Mesendoderm (in vitro differentiated cells): ENCODE results near the gene IL1RAPL2.

ENCODE experiments used
- DNase-seq: peaks from one replicate; pipeline ENCODE4 v3.0.0; 2013
- H2AK5ac ChIP-seq: 2 replicates; pipeline ENCODE4 v1.6.1; 2013; ENCODE audit warnings: low read length, inconsistent platforms
- H2BK120ac ChIP-seq: 2 replicates; pipeline ENCODE4 v1.6.1; 2013; ENCODE audit warnings: low read depth, mild to moderate bottlenecking, low read length, moderate library complexity, mixed read lengths
- H2BK15ac ChIP-seq: replicated peaks from 2 replicates; pipeline ENCODE4 v1.6.1; 2013; ENCODE audit warnings: low read depth, mild to moderate bottlenecking, moderate library complexity
- H2BK5ac ChIP-seq: 2 replicates; pipeline ENCODE4 v1.6.1; 2013; ENCODE audit warnings: low read length, inconsistent platforms
- H3K18ac ChIP-seq: 2 replicates; pipeline ENCODE4 v1.6.1; 2013; ENCODE audit warnings: mild to moderate bottlenecking, low read length, mixed read lengths
- H3K23ac ChIP-seq: one replicate; pipeline ENCODE4 v1.6.1; 2013; ENCODE audit warnings: low read length
- H3K27ac ChIP-seq: 2 replicates; pipeline ENCODE4 v1.5.1; 2013; ENCODE audit warnings: low read depth, mild to moderate bottlenecking, inconsistent platforms, low read length, moderate library complexity
- H3K27me3 ChIP-seq: 2 replicates; pipeline ENCODE4 v1.6.1; 2013; ENCODE audit warnings: low read length, control low read depth, mild to moderate bottlenecking, inconsistent platforms; ENCODE audit not compliant: insufficient read depth, poor library complexity
- H3K36me3 ChIP-seq: 2 replicates; pipeline ENCODE4 v1.6.1; 2013; ENCODE audit warnings: low read length, inconsistent platforms; ENCODE audit not compliant: control insufficient read depth, insufficient read depth
- H3K4ac ChIP-seq: one replicate; pipeline ENCODE4 v1.6.1; 2013; ENCODE audit warnings: low read depth, mild to moderate bottlenecking, low read length, moderate library complexity
- H3K4me1 ChIP-seq: 2 replicates; pipeline ENCODE4 v1.6.1; 2013; ENCODE audit warnings: low read depth, low read length, inconsistent platforms; ENCODE audit not compliant: control insufficient read depth
- H3K4me2 ChIP-seq: 2 replicates; pipeline ENCODE4 v1.6.1; 2013; ENCODE audit warnings: low read length
- H3K4me3 ChIP-seq: 2 replicates; pipeline ENCODE4 v1.5.1; 2013; ENCODE audit warnings: mild to moderate bottlenecking, low read length
- H3K56ac ChIP-seq: one replicate; pipeline ENCODE4 v1.6.1; 2013; ENCODE audit warnings: low read length
- H3K79me1 ChIP-seq: 2 replicates; pipeline ENCODE4 v1.6.1; 2013; ENCODE audit warnings: low read length, inconsistent platforms
- H3K79me2 ChIP-seq: 2 replicates; pipeline ENCODE4 v1.6.1; 2013; ENCODE audit warnings: mild to moderate bottlenecking, low read length; ENCODE audit not compliant: control insufficient read depth, insufficient read depth
- H3K9ac ChIP-seq: 2 replicates; pipeline ENCODE4 v1.6.1; 2013; ENCODE audit warnings: low read length, inconsistent platforms
- H4K5ac ChIP-seq: one replicate; pipeline ENCODE4 v1.6.1; 2013; ENCODE audit warnings: low read length
- H4K8ac ChIP-seq: one replicate; pipeline ENCODE4 v1.6.1; 2013; ENCODE audit warnings: low read depth, mild to moderate bottlenecking, control low read depth, low read length, moderate library complexity
- WGBS: extraction: QIAGEN DNeasy Blood & Tissue Kit; methylation state at CpG from one replicate; pipeline ENCODE4 v1.1.7; 2013; ENCODE audit warnings: low lambda C conversion rate, missing lambda C conversion rate; ENCODE audit not compliant: insufficient coverage; ENCODE audit errors: extremely low coverage; 5-methylcytosine and 5-hydroxymethylcytosine counted together

IL1RAPL2 gene

GRCh38 chrX:104803219-104803618 is 237.2 kb downstream of the IL1RAPL2 start:
- Histone ChIP-seq H3K4ac (no peak overlapping the region), H3K79me1 (no peaks in the 10 kb centered on the region), H4K8ac (no peak overlapping the region), H3K23ac (no peak overlapping the region), H3K9ac (no peak overlapping the region), H3K27me3 (no peaks in the 10 kb centered on the region), H2BK15ac (no peak overlapping the region), H3K36me3 (no peaks in the 10 kb centered on the region), H3K4me1 (no peaks in the 10 kb centered on the region), H2BK120ac (no peak overlapping the region), H3K4me2 (no peak overlapping the region), H2AK5ac (no peak overlapping the region), H4K5ac (no peak overlapping the region), H3K18ac (no peak overlapping the region), H2BK5ac (no peak overlapping the region), H3K56ac (no peak overlapping the region), H3K27ac (no peak overlapping the region), H3K79me2 (no peaks in the 10 kb centered on the region), H3K4me3 (no peak overlapping the region)
- WGBS: no CpG with 5 or more reads among the region's 1 CpG
- DNase-seq: no peak

- Histone ChIP-seq H3K79me1 (no peaks in the 10 kb centered on the region), H3K36me3 (no peaks in the 10 kb centered on the region), H3K18ac (no peak overlapping the region), H2BK120ac (no peak overlapping the region), H3K4me1 (no peaks in the 10 kb centered on the region), H2AK5ac (no peak overlapping the region), H3K23ac (no peak overlapping the region), H2BK5ac (no peak overlapping the region), H3K27ac (no peak overlapping the region), H3K27me3 (no peaks in the 10 kb centered on the region), H2BK15ac (no peak overlapping the region), H3K4me3 (no peak overlapping the region), H4K5ac (no peak overlapping the region), H3K56ac (no peak overlapping the region), H3K4ac (no peak overlapping the region), H3K9ac (no peak overlapping the region), H3K4me2 (no peak overlapping the region), H3K79me2 (no peaks in the 10 kb centered on the region), H4K8ac (no peak overlapping the region)
- DNase-seq: peak; percentile 19
- WGBS: no CpG with 5 or more reads among the region's 2 CpGs
Observed at GRCh38 chrX:104806346-104806745, 240.3 kb downstream of the IL1RAPL2 start.

DNA sequence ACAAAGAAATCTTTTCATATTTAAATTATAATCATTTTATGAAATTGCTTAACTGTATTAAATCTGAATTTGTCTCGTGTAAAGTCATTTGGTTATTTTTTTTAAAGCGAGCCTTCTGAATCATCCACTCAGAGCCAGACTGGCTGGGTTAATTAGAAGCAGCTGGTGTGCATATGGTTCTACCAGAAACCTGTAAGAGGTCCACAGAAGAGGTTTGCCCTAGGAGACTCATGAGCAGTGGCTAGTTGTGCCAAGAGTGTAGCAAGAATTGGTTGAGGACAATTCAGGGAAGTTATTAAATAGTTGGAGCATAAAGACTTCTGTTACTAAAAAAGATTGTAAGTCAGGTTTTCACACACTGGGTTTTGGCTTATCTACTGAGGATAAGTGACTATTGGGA is 267.4 kb downstream of the IL1RAPL2 start:
- no peak overlapping the region for H3K23ac ChIP-seq
- H3K27ac ChIP-seq: no peak overlapping the region
- H2AK5ac ChIP-seq: no peak overlapping the region
- H3K4me1 ChIP-seq: no peaks in the 10 kb centered on the region
- no peak overlapping the region for H3K4me2 ChIP-seq
- H3K36me3 ChIP-seq: no peaks in the 10 kb centered on the region
- no peak overlapping the region for H3K56ac ChIP-seq
- H4K5ac ChIP-seq: no peak overlapping the region
- no peaks in the 10 kb centered on the region for H3K27me3 ChIP-seq
- H2BK15ac ChIP-seq: no peak overlapping the region
- no peak overlapping the region for H3K18ac ChIP-seq
- H4K8ac ChIP-seq: no peak overlapping the region
- H3K4ac ChIP-seq: no peak overlapping the region
- no CpG with 5 or more reads among the region's 2 CpGs for WGBS
- no peak overlapping the region for H2BK120ac ChIP-seq
- no peaks in the 10 kb centered on the region for H3K79me2 ChIP-seq
- no peak overlapping the region for H2BK5ac ChIP-seq
- DNase-seq: no peak
- no peaks in the 10 kb centered on the region for H3K79me1 ChIP-seq
- H3K4me3 ChIP-seq: no peak overlapping the region
- no peak overlapping the region for H3K9ac ChIP-seq

GRCh38 chrX:104842646-104843045 is 276.6 kb downstream of the IL1RAPL2 start:
- no peak overlapping the region for H3K27ac ChIP-seq
- no peaks in the 10 kb centered on the region for H3K36me3 ChIP-seq
- H3K9ac ChIP-seq: no peak overlapping the region
- H2BK5ac ChIP-seq: no peak overlapping the region
- H3K18ac ChIP-seq: no peak overlapping the region
- H2BK15ac ChIP-seq: no peak overlapping the region
- no peaks in the 10 kb centered on the region for H3K4me1 ChIP-seq
- H3K4me2 ChIP-seq: no peak overlapping the region
- no peak overlapping the region for H2AK5ac ChIP-seq
- no peak overlapping the region for H3K23ac ChIP-seq
- no peak for DNase-seq
- H4K8ac ChIP-seq: no peak overlapping the region
- H3K79me2 ChIP-seq: no peaks in the 10 kb centered on the region
- H3K79me1 ChIP-seq: no peaks in the 10 kb centered on the region
- no peak overlapping the region for H3K56ac ChIP-seq
- no peak overlapping the region for H3K4me3 ChIP-seq
- H2BK120ac ChIP-seq: no peak overlapping the region
- no peak overlapping the region for H3K4ac ChIP-seq
- H3K27me3 ChIP-seq: no peaks in the 10 kb centered on the region
- WGBS: no CpG with 5 or more reads among the region's 4 CpGs
- no peak overlapping the region for H4K5ac ChIP-seq

- Histone ChIP-seq H3K4ac (no peak overlapping the region), H3K4me3 (no peak overlapping the region), H2BK15ac (no peak overlapping the region), H3K56ac (no peak overlapping the region), H3K4me2 (no peak overlapping the region), H3K4me1 (no peaks in the 10 kb centered on the region), H2BK5ac (no peak overlapping the region), H3K79me2 (no peaks in the 10 kb centered on the region), H3K9ac (no peak overlapping the region), H3K23ac (no peak overlapping the region), H3K27me3 (no peaks in the 10 kb centered on the region), H2BK120ac (no peak overlapping the region), H3K79me1 (no peaks in the 10 kb centered on the region), H3K18ac (no peak overlapping the region), H4K8ac (no peak overlapping the region), H4K5ac (no peak overlapping the region), H2AK5ac (no peak overlapping the region), H3K27ac (no peak overlapping the region), H3K36me3 (no peaks in the 10 kb centered on the region)
- DNase-seq: no peak
- WGBS: no CpG with 5 or more reads among the region's 1 CpG
Observed at GRCh38 chrX:104852241-104852640, 286.2 kb downstream of the IL1RAPL2 start.

DNA sequence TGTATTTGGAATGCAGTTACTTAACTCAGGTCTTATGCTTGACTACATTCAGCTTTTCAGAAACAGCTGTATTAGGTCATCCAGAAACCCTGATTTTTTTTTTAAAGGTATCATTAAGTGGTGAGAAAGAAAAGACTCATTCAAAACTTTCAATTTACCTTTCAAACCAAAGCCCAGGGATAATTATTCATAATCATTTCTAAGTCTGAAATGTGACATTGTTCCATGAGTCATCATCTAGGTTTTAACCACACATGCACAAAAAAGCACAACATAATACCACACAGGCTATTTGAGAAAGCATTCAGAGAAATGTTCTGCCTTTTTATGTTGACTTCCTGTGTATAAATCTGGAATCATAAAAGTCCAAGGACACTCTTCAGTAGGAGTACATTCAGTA is 288.2 kb downstream of the IL1RAPL2 start:
- no peak overlapping the region for H3K23ac ChIP-seq
- H3K4ac ChIP-seq: no peak overlapping the region
- no peak overlapping the region for H3K9ac ChIP-seq
- H3K4me2 ChIP-seq: no peak overlapping the region
- no peak for DNase-seq
- H2BK5ac ChIP-seq: no peak overlapping the region
- H3K79me1 ChIP-seq: no peaks in the 10 kb centered on the region
- no peaks in the 10 kb centered on the region for H3K4me1 ChIP-seq
- H3K79me2 ChIP-seq: no peaks in the 10 kb centered on the region
- no peak overlapping the region for H3K18ac ChIP-seq
- H3K27me3 ChIP-seq: no peaks in the 10 kb centered on the region
- H2AK5ac ChIP-seq: no peak overlapping the region
- H2BK120ac ChIP-seq: no peak overlapping the region
- H3K27ac ChIP-seq: no peak overlapping the region
- H4K5ac ChIP-seq: no peak overlapping the region
- no peak overlapping the region for H2BK15ac ChIP-seq
- H4K8ac ChIP-seq: no peak overlapping the region
- no peak overlapping the region for H3K56ac ChIP-seq
- no peaks in the 10 kb centered on the region for H3K36me3 ChIP-seq
- H3K4me3 ChIP-seq: no peak overlapping the region
